Lower lobe of right lung (tissue), 2 donors: ENCODE data around the gene SLC8A3. TPM values are rescaled to one million over a fixed set of nuclear protein-coding genes. Genes with fewer than 3 reads are reported as not detected.
A peak's percentile ranks its signal among the peaks of the same experiment; 100 is the strongest.

Experiments used
- ATAC-seq, 2 donors: fragments of 200-7000 bp; cut with Tn5 transposase; one replicate each; pipeline ENCODE4 v1.9.1; 2020 to 2022; ENCODE audit warnings: mild to moderate bottlenecking in 2 of 2, moderate library complexity in 2 of 2
- DNase-seq: peaks from one replicate; pipeline ENCODE4 v3.0.0-alpha.2; 2020
- H3K27ac ChIP-seq: fragments of 200-600 bp; one replicate; pipeline ENCODE4 v1.8.0; 2022
- H3K27me3 ChIP-seq: fragments of 200-600 bp; one replicate; pipeline ENCODE4 v1.8.0; 2022; ENCODE audit warnings: low read depth
- H3K36me3 ChIP-seq: fragments of 200-600 bp; one replicate; pipeline ENCODE4 v1.8.0; 2022; ENCODE audit warnings: mild to moderate bottlenecking
- H3K4me1 ChIP-seq: fragments of 200-600 bp; one replicate; pipeline ENCODE4 v1.8.0; 2022
- H3K4me3 ChIP-seq: fragments of 200-600 bp; one replicate; pipeline ENCODE4 v1.8.0; 2022; ENCODE audit warnings: mild to moderate bottlenecking
- H3K9me3 ChIP-seq: fragments of 200-600 bp; one replicate; pipeline ENCODE4 v1.8.0; 2022
- CTCF ChIP-seq: fragments of 200-600 bp; IDR thresholded peaks from one replicate; pipeline ENCODE4 v1.8.0; 2022; ENCODE audit warnings: antibody characterized with exemption, mild to moderate bottlenecking
- intact Hi-C: fragments of 100-400 bp; cut with DNase I; formaldehyde crosslinking; loops from one replicate; pipeline ENCODE4 v1.11.0; 2022
- total RNA-seq: library from RNA; stranded (reverse); fragmentation: NEBNext Ultra II Directional; extraction: Animal tissue kit (Norgen Biotek cat#: 25700); gene quantifications from one replicate; pipeline ENCODE4 v1.2.1, GENCODE V29; 2021
- donor health status: DM: no; HTN: yes; CAD: no; lungs with severe emphysema.

The SLC8A3 gene
- total RNA-seq, 1 donor from 2014 or later: 1.9 TPM

GRCh38 chr14:69999261-69999674 lies 189.5 kb downstream of the SLC8A3 start:
- Histone ChIP-seq H3K9me3 (no peaks in the 10 kb centered on the region), H3K36me3 (no peaks in the 10 kb centered on the region), H3K4me3 (no peak overlapping the region), H3K4me1 (no peaks in the 10 kb centered on the region), H3K27me3 (peaks cover 5% of the 10 kb centered on the region), H3K27ac (no peak overlapping the region)
- DNase-seq (no peak), ATAC-seq (peak in 1 of 2 donors; percentile 32)
- intact Hi-C loops: no loop called here
- no peak for TF ChIP-seq CTCF

- H3K27me3 ChIP-seq: peaks cover 1% of the 10 kb centered on the region
- no peaks in the 10 kb centered on the region for H3K9me3 ChIP-seq
- H3K27ac ChIP-seq: no peak overlapping the region
- no peak for TF ChIP-seq CTCF
- no peaks in the 10 kb centered on the region for H3K4me1 ChIP-seq
- ATAC-seq (peak in 1 of 2 donors; percentile 52), DNase-seq (no peak)
- no peaks in the 10 kb centered on the region for H3K36me3 ChIP-seq
- no peak overlapping the region for H3K4me3 ChIP-seq
- intact Hi-C loops: no loop called here
Observed at GRCh38 chr14:69997849-69998248, 190.9 kb downstream of the SLC8A3 start.

DNA sequence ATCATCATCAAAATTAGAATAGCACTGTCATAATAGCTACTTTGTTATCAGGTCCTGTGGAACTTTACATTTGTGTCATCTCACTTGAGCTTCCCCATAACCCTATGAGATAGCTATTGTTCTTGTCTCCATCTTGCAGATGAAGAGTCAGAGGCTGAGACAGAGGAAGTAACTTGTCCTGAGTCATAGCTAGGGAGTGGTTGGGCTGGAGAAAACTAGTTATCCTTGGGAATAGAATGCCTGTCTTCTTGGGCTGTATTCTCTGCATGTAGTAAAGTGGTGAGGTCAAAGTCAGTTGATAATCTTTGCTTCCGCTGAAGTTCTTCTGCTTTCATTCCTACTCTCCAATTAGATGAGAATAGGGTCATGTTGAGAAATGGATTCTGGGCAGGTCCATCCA lies 192.5 kb downstream of the SLC8A3 start:
- no peak for TF ChIP-seq CTCF
- DNase-seq: no peak

More for the DNA sequence above, 192.5 kb downstream of the SLC8A3 start:
- H3K36me3 ChIP-seq: no peaks in the 10 kb centered on the region
- no peaks in the 10 kb centered on the region for H3K9me3 ChIP-seq
- H3K27me3 ChIP-seq: peaks cover 7% of the 10 kb centered on the region
- no peak overlapping the region for H3K27ac ChIP-seq
- no peak overlapping the region for H3K4me3 ChIP-seq
- no peaks in the 10 kb centered on the region for H3K4me1 ChIP-seq
- intact Hi-C loops: no loop called here
- ATAC-seq: no peak

Other genes starting within 250 kb of the SLC8A3 start
- 27.6 TPM for gene COX16, start 170.7 kb upstream of the SLC8A3 start, total RNA-seq
- 40.4 TPM for gene SYNJ2BP, start 228.1 kb upstream of the SLC8A3 start, total RNA-seq